DND-41 (cell line): ENCODE results near the gene DOCK4.

ENCODE experiments used
- ATAC-seq: fragments of 200-7000 bp; cut with Tn5 transposase; 3 replicates; pipeline ENCODE4 v1.9.1; 2021; ENCODE audit warnings: low read depth; ENCODE audit not compliant: insufficient read depth
- DNase-seq: peaks from one replicate; pipeline ENCODE4 v3.0.0-alpha.2; 2020
- H2AFZ ChIP-seq: 2 replicates; pipeline ENCODE4 v1.6.0; 2012; ENCODE audit warnings: low read depth, low read length
- H3K27ac ChIP-seq: 2 replicates; pipeline ENCODE4 v1.5.1; 2012; ENCODE audit warnings: low read length, inconsistent platforms
- H3K27me3 ChIP-seq: fragments of 200-600 bp; sonication (generic); 2 replicates; pipeline ENCODE4 v1.6.0; 2012; ENCODE audit warnings: low read length, mild to moderate bottlenecking, inconsistent platforms; ENCODE audit not compliant: insufficient read depth, poor library complexity
- H3K36me3 ChIP-seq: 2 replicates; pipeline ENCODE4 v1.5.1; 2012; ENCODE audit warnings: low read length, inconsistent platforms; ENCODE audit not compliant: insufficient read depth
- H3K4me1 ChIP-seq: 2 replicates; pipeline ENCODE4 v1.5.1; 2012; ENCODE audit warnings: mild to moderate bottlenecking, low read length; ENCODE audit not compliant: insufficient read depth
- H3K4me2 ChIP-seq: 2 replicates; pipeline ENCODE4 v1.6.0; 2012; ENCODE audit warnings: mild to moderate bottlenecking, moderate library complexity, low read length, inconsistent platforms; ENCODE audit not compliant: insufficient read depth
- H3K4me3 ChIP-seq, 2 experiments: fragments of 200-600 bp in 1 of 2; shearing (Covaris generic) in 1 of 2; 2 replicates each; pipeline ENCODE4 v1.5.1; 2012 to 2016; ENCODE audit warnings: inconsistent platforms in 2 of 2, low read length in 2 of 2, mild to moderate bottlenecking in 2 of 2, low read depth in 1 of 2, moderate library complexity in 1 of 2
- H3K79me2 ChIP-seq: 2 replicates; pipeline ENCODE4 v1.6.0; 2012; ENCODE audit warnings: low read length, inconsistent platforms; ENCODE audit not compliant: insufficient read depth
- H3K9ac ChIP-seq: 2 replicates; pipeline ENCODE4 v1.6.0; 2012; ENCODE audit warnings: low read depth, mild to moderate bottlenecking, inconsistent platforms, low read length, moderate library complexity
- H3K9me3 ChIP-seq: 2 replicates; pipeline ENCODE4 v1.5.1; 2012; ENCODE audit warnings: low read length, moderate library complexity, mild to moderate bottlenecking, inconsistent platforms; ENCODE audit not compliant: insufficient read depth, severe bottlenecking
- H4K20me1 ChIP-seq: 2 replicates; pipeline ENCODE4 v1.6.0; 2012; ENCODE audit warnings: low read length; ENCODE audit not compliant: insufficient read depth
- CTCF ChIP-seq: IDR thresholded peaks from 2 replicates; pipeline ENCODE4 v1.5.1; 2012; ENCODE audit warnings: borderline replicate concordance, low read length, moderate library complexity, mild to moderate bottlenecking; ENCODE audit not compliant: poor library complexity, severe bottlenecking; ENCODE audit errors: extremely low read depth
- EZH2 ChIP-seq: IDR thresholded peaks from 3 replicates; pipeline ENCODE4 v1.6.1; 2012; ENCODE audit warnings: borderline replicate concordance, low read depth, mild to moderate bottlenecking, moderate library complexity, low read length, inconsistent platforms; ENCODE audit not compliant: severe bottlenecking

The DOCK4 gene

GRCh38 chr7:112015146-112015545, 191.1 kb downstream of the DOCK4 start:
- Histone ChIP-seq H3K4me1 (no peaks in the 10 kb centered on the region), H3K4me3 (no peak overlapping the region), H2AFZ (no peak overlapping the region), H3K4me2 (no peak overlapping the region), H3K9ac (no peak overlapping the region), H3K79me2 (no peaks in the 10 kb centered on the region), H4K20me1 (no peaks in the 10 kb centered on the region), H3K36me3 (no peaks in the 10 kb centered on the region), H3K27ac (no peak overlapping the region), H3K9me3 (no peaks in the 10 kb centered on the region), H3K27me3 (no peaks in the 10 kb centered on the region)
- DNase-seq (no peak), ATAC-seq (no peak)
- TF ChIP-seq EZH2 (no peak), CTCF (no peak)

DNA sequence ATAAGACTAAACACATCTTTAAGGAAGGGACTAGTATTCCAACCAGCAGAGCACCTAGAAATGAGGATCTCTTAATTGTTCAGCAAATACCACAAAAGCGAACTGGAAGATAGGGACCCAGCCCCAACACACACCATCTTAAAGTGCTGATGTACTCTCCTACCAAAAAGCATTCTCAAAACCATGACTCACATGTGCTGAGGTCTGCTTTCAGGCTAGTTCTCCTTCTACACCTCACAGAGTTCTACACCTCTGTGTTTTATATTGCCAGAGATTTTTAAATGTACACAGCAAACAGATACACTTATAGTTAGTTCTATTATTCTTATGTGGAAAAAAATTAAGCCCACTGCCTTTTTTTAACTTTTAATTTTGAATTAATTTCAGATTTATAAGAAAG, 191.9 kb downstream of the DOCK4 start:
- Histone ChIP-seq H3K4me2 (no peak overlapping the region), H3K4me3 (no peak overlapping the region), H3K4me1 (no peaks in the 10 kb centered on the region), H3K79me2 (no peaks in the 10 kb centered on the region), H3K27me3 (no peaks in the 10 kb centered on the region), H3K36me3 (no peaks in the 10 kb centered on the region), H3K27ac (no peak overlapping the region), H2AFZ (no peak overlapping the region), H3K9me3 (no peaks in the 10 kb centered on the region), H4K20me1 (no peaks in the 10 kb centered on the region), H3K9ac (no peak overlapping the region)
- DNase-seq: no peak
- no peak for ATAC-seq
- TF ChIP-seq EZH2: no peak
- no peak for TF ChIP-seq CTCF

- Histone ChIP-seq H3K79me2 (no peaks in the 10 kb centered on the region), H3K9me3 (no peaks in the 10 kb centered on the region), H3K9ac (no peak overlapping the region), H3K4me3 (no peak overlapping the region), H3K4me2 (no peak overlapping the region), H3K4me1 (no peaks in the 10 kb centered on the region), H2AFZ (no peak overlapping the region), H3K36me3 (no peaks in the 10 kb centered on the region), H4K20me1 (no peaks in the 10 kb centered on the region), H3K27ac (no peak overlapping the region), H3K27me3 (no peaks in the 10 kb centered on the region)
- TF ChIP-seq EZH2 (no peak), CTCF (no peak)
- ATAC-seq (no peak), DNase-seq (no peak)
These were observed 192.9 kb downstream of the DOCK4 start for GRCh38 chr7:112013274-112013673.

DNA sequence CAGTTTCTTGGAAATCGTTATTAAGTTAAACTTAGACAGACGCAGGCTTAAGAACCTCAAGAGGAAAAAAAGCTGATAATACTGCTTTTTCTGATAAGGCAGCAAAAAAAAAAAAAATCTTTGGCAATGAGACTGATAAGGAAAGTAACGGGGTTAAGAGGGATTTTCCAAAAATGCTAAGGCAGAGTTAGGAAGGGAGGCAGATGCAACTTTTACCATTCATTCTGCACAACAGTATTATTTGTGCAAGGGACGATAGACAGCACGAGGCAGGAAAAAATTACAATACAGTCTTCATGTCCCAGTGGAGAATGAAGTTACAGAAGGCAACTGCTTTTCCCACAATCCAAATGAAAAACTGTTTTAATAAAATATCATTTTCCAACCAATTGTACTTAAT, 194.0 kb downstream of the DOCK4 start:
- H3K9ac ChIP-seq: no peak overlapping the region
- no peak overlapping the region for H3K27ac ChIP-seq
- H3K79me2 ChIP-seq: no peaks in the 10 kb centered on the region
- no peak overlapping the region for H2AFZ ChIP-seq
- no peaks in the 10 kb centered on the region for H3K36me3 ChIP-seq
- H3K4me1 ChIP-seq: no peaks in the 10 kb centered on the region
- no peak overlapping the region for H3K4me3 ChIP-seq
- H4K20me1 ChIP-seq: no peaks in the 10 kb centered on the region
- no peak for TF ChIP-seq CTCF
- no peak for TF ChIP-seq EZH2
- H3K27me3 ChIP-seq: no peaks in the 10 kb centered on the region
- no peak overlapping the region for H3K4me2 ChIP-seq
- H3K9me3 ChIP-seq: no peaks in the 10 kb centered on the region
- ATAC-seq (no peak), DNase-seq (no peak)
